NB4 (cell line): Measurements from ENCODE around the gene ABLIM2.

ENCODE experiments used
- MYC ChIP-seq: IDR thresholded peaks from 2 replicates; pipeline ENCODE4 v1.6.1; 2011; ENCODE audit warnings: low read depth, low read length
- POLR2A ChIP-seq: IDR thresholded peaks from 2 replicates; pipeline ENCODE4 v1.6.1; 2011; ENCODE audit warnings: mild to moderate bottlenecking; ENCODE audit not compliant: insufficient read length; ENCODE audit errors: extremely low read depth
- TF ChIP-seq, protein P1 (sequence below): IDR thresholded peaks from one replicate; pipeline ENCODE4 v1.5.1; 2012; ENCODE audit warnings: low read depth, low read length
- TF ChIP-seq, protein P2 (sequence below): IDR thresholded peaks from 2 replicates; pipeline ENCODE4 v1.6.1; 2011; ENCODE audit warnings: low read depth, low read length

DNA sequence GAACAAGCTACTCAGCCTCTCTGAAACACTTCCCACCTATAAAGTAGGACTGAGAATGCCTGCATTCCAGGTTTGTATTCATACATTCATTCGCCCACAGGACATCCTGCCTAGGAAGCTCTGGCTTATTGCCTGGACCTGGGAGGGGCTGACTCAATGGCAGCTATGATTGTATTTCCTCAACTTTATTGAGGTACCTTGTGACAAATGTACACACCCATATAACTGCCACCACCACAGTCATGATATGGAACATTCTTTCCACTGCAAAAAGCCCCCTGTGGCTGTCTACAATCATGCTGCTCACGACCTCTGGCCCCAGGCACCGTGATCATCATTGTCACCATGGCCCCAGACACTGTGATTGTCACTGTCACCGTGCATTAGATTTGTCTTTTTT is 68.3 kb downstream of the ABLIM2 start:
- TF ChIP-seq, protein P1, sequence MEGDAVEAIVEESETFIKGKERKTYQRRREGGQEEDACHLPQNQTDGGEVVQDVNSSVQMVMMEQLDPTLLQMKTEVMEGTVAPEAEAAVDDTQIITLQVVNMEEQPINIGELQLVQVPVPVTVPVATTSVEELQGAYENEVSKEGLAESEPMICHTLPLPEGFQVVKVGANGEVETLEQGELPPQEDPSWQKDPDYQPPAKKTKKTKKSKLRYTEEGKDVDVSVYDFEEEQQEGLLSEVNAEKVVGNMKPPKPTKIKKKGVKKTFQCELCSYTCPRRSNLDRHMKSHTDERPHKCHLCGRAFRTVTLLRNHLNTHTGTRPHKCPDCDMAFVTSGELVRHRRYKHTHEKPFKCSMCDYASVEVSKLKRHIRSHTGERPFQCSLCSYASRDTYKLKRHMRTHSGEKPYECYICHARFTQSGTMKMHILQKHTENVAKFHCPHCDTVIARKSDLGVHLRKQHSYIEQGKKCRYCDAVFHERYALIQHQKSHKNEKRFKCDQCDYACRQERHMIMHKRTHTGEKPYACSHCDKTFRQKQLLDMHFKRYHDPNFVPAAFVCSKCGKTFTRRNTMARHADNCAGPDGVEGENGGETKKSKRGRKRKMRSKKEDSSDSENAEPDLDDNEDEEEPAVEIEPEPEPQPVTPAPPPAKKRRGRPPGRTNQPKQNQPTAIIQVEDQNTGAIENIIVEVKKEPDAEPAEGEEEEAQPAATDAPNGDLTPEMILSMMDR, result no peak
- TF ChIP-seq, protein P2, sequence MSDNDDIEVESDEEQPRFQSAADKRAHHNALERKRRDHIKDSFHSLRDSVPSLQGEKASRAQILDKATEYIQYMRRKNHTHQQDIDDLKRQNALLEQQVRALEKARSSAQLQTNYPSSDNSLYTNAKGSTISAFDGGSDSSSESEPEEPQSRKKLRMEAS, result no peak
- no peak for TF ChIP-seq POLR2A
- TF ChIP-seq MYC, result no peak
